ENCODE measurements around the gene SPOCK1.

GRCh38 chr5:137352095-137352494 is 147.0 kb downstream of the SPOCK1 start:
- TF ChIP-seq CTCF (IDR thresholded peaks at IDR 0.05) (no peak), POLR2AphosphoS5 (IDR thresholded peaks at IDR 0.05) (no peak), POLR2A (IDR thresholded peaks at IDR 0.05) (no peak), EP300 (IDR thresholded peaks at IDR 0.05; ENCODE audit: low read depth) (no peak)

Data from transverse colon (tissue), 4 donors.